ENCODE results near the gene TAP2. TPM values are rescaled to one million over a fixed set of nuclear protein-coding genes. Genes with fewer than 3 reads are reported as not detected.

Gene TAP2
- total and polyA plus RNA-seq, 2 experiments from 2014 or later = 2.2 to 4.6 TPM

- no peak overlapping the region for H2AFZ ChIP-seq
- no peaks in the 10 kb centered on the region for H3K27me3 ChIP-seq (replicated peaks; ENCODE audit: insufficient read depth)
- no peaks in the 10 kb centered on the region for H3K36me3 ChIP-seq (ENCODE audit: low read depth)
- in situ Hi-C loops (cut with MboI) = no loop called here
- H3K4me3 ChIP-seq = no peak overlapping the region
- H3K79me2 ChIP-seq (ENCODE audit: insufficient read depth) = no peaks in the 10 kb centered on the region
- no peaks in the 10 kb centered on the region for H3F3A ChIP-seq (ENCODE audit: insufficient read depth)
- H3K9ac ChIP-seq = no peak overlapping the region
- no peaks in the 10 kb centered on the region for H3K4me1 ChIP-seq (ENCODE audit: insufficient read depth)
- TF ChIP-seq EZH2 (IDR thresholded peaks at IDR 0.05; ENCODE audit: insufficient read depth, poor library complexity, severe bottlenecking) (no peak), EZH2phosphoT487 (IDR thresholded peaks at IDR 0.05; ENCODE audit: insufficient read depth, low read depth) (no peak)
- no peak overlapping the region for H3K27ac ChIP-seq
- 91 to 93% methylated on average over 3 of the region's 3 CpGs for WGBS, 2 experiments (ENCODE audit: low coverage in 1 of 2, low lambda C conversion rate in 2 of 2, missing lambda C conversion rate in 2 of 2)
- no peaks in the 10 kb centered on the region for H4K20me1 ChIP-seq (ENCODE audit: insufficient read depth)
- no peaks in the 10 kb centered on the region for H3K9me3 ChIP-seq (ENCODE audit: low read depth)
- no peak overlapping the region for H3K4me2 ChIP-seq (ENCODE audit: unreplicated experiment)
- H3K9me2 ChIP-seq (ENCODE audit: insufficient read depth) = no peaks in the 10 kb centered on the region
- DNase-seq = no peak
Measured at GRCh38 chr6:32862725-32863124, 24.2 kb upstream of the TAP2 start.

GRCh38 chr6:32860674-32861073 lies 22.1 kb upstream of the TAP2 start:
- TF ChIP-seq EZH2phosphoT487 (IDR thresholded peaks at IDR 0.05; ENCODE audit: insufficient read depth, low read depth) (no peak), EZH2 (IDR thresholded peaks at IDR 0.05; ENCODE audit: insufficient read depth, poor library complexity, severe bottlenecking) (no peak)
- Histone ChIP-seq H3K9ac (no peak overlapping the region), H3F3A (ENCODE audit: insufficient read depth) (no peaks in the 10 kb centered on the region), H3K9me2 (ENCODE audit: insufficient read depth) (no peaks in the 10 kb centered on the region), H3K27ac (no peak overlapping the region), H3K9me3 (ENCODE audit: low read depth) (no peaks in the 10 kb centered on the region), H3K27me3 (replicated peaks; ENCODE audit: insufficient read depth) (no peaks in the 10 kb centered on the region), H3K4me2 (ENCODE audit: unreplicated experiment) (no peak overlapping the region), H3K4me1 (ENCODE audit: insufficient read depth) (no peaks in the 10 kb centered on the region), H2AFZ (no peak overlapping the region), H3K79me2 (ENCODE audit: insufficient read depth) (no peaks in the 10 kb centered on the region), H3K36me3 (ENCODE audit: low read depth) (no peaks in the 10 kb centered on the region), H4K20me1 (ENCODE audit: insufficient read depth) (no peaks in the 10 kb centered on the region), H3K4me3 (no peak overlapping the region)
- 88 to 91% methylated on average over 1 of the region's 1 CpG for WGBS, 2 experiments (ENCODE audit: low coverage in 1 of 2, low lambda C conversion rate in 2 of 2, missing lambda C conversion rate in 2 of 2)
- no peak for DNase-seq
- in situ Hi-C loops (cut with MboI) = no loop called here

DNA sequence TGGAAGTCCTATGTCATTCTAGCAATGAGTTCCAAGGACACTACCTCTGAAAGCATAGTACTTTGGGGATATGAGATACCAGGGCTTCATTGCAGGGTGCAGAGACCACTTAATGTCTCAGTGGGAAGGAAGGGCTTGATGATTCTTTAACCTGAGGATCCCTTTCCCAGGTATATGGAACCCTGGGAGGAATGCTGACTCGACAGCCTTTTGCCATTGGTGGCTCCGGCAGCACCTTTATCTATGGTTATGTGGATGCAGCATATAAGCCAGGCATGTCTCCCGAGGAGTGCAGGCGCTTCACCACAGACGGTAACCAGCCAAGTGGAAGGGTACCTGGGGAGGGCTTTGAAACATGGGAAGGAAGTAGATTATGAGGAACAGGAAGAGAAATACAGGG lies 19.7 kb upstream of the TAP2 start:
- H3K9ac ChIP-seq = no peak overlapping the region
- H3K36me3 ChIP-seq (ENCODE audit: low read depth) = no peaks in the 10 kb centered on the region
- H3F3A ChIP-seq (ENCODE audit: insufficient read depth) = no peaks in the 10 kb centered on the region
- H3K79me2 ChIP-seq (ENCODE audit: insufficient read depth) = no peaks in the 10 kb centered on the region
- no peaks in the 10 kb centered on the region for H3K4me1 ChIP-seq (ENCODE audit: insufficient read depth)
- H3K4me2 ChIP-seq (ENCODE audit: unreplicated experiment) = no peak overlapping the region
- H2AFZ ChIP-seq = no peak overlapping the region
- no peak for DNase-seq
- TF ChIP-seq EZH2phosphoT487 (IDR thresholded peaks at IDR 0.05; ENCODE audit: insufficient read depth, low read depth) = no peak
- TF ChIP-seq EZH2 (IDR thresholded peaks at IDR 0.05; ENCODE audit: insufficient read depth, poor library complexity, severe bottlenecking) = no peak
- H3K27ac ChIP-seq = no peak overlapping the region
- H3K27me3 ChIP-seq (replicated peaks; ENCODE audit: insufficient read depth) = no peaks in the 10 kb centered on the region
- no peak overlapping the region for H3K4me3 ChIP-seq
- no peaks in the 10 kb centered on the region for H3K9me3 ChIP-seq (ENCODE audit: low read depth)
- WGBS, 2 experiments (ENCODE audit: low coverage in 1 of 2, low lambda C conversion rate in 2 of 2, missing lambda C conversion rate in 2 of 2) = 92% methylated on average over 5 of the region's 5 CpGs
- in situ Hi-C loops (cut with MboI) = no loop called here
- no peaks in the 10 kb centered on the region for H3K9me2 ChIP-seq (ENCODE audit: insufficient read depth)
- H4K20me1 ChIP-seq (ENCODE audit: insufficient read depth) = no peaks in the 10 kb centered on the region

DNA sequence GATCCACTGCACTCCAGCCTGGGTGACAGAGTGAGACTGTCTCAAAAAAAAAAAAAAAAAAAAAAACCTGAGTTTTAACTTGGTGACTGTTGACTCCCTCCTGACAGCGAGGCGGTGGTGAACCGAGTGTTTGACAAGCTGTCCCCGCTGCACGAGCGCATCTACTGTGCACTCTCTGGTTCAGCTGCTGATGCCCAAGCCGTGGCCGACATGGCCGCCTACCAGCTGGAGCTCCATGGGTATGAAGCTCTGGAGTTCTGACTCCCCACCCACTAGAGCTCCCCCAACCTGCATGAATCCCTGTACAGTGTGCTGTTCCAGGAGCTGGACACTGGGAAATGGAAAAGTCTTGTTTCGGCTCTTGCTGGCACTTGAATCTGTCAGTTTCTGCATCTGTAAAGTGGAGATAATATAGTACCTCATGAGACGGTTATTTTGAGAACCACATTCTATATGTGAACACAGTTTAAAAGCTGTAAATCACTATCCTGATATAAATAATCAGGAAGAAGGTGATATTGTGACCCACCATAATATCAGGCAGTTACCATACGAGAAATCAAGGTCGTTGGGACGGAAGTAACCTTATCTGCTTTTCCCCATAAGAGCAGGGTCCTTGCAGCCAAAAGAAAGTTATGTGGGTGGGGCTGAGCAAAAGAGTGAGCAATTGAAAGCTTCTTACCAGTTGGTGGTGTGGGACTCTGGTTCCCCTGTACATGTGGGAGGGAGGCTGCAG lies 18.8 kb upstream of the TAP2 start:
- H3K9me3 ChIP-seq (ENCODE audit: low read depth) = no peaks in the 10 kb centered on the region
- H3K9ac ChIP-seq = no peak overlapping the region
- TF ChIP-seq EZH2phosphoT487 (IDR thresholded peaks at IDR 0.05; ENCODE audit: insufficient read depth, low read depth) (no peak), EZH2 (IDR thresholded peaks at IDR 0.05; ENCODE audit: insufficient read depth, poor library complexity, severe bottlenecking) (no peak)
- in situ Hi-C loops (cut with MboI) = no loop called here
- H3K36me3 ChIP-seq (ENCODE audit: low read depth) = no peaks in the 10 kb centered on the region
- H3K9me2 ChIP-seq (ENCODE audit: insufficient read depth) = no peaks in the 10 kb centered on the region
- H3K27ac ChIP-seq = no peak overlapping the region
- H3F3A ChIP-seq (ENCODE audit: insufficient read depth) = peaks cover 6% of the 10 kb centered on the region
- peaks cover 1% of the 10 kb centered on the region; the same call in 1 of the 2 replicates for H3K4me1 ChIP-seq (ENCODE audit: insufficient read depth)
- no peak overlapping the region for H3K4me2 ChIP-seq (ENCODE audit: unreplicated experiment)
- H4K20me1 ChIP-seq (ENCODE audit: insufficient read depth) = no peaks in the 10 kb centered on the region
- H3K27me3 ChIP-seq (replicated peaks; ENCODE audit: insufficient read depth) = no peaks in the 10 kb centered on the region
- DNase-seq = no peak
- no peak overlapping the region for H2AFZ ChIP-seq
- 85 to 89% methylated on average over 14 of the region's 14 CpGs for WGBS, 2 experiments (ENCODE audit: low coverage in 1 of 2, low lambda C conversion rate in 2 of 2, missing lambda C conversion rate in 2 of 2)
- no peak overlapping the region for H3K4me3 ChIP-seq
- H3K79me2 ChIP-seq (ENCODE audit: insufficient read depth) = no peaks in the 10 kb centered on the region

Data from GM23248 (cell line).